ELF-1 (cell line): ENCODE data around the gene RIMBP2.
"Not testable (repeated sequence)": the region's sequence is repeated elsewhere in the genome, so short reads cannot be mapped to it uniquely, and the experiment has no call there.

Experiments
- DNase-seq: peaks from one replicate; pipeline ENCODE4 v3.0.0-alpha.2; 2016; ENCODE audit warnings: low read depth, low spot score

The RIMBP2 gene

DNA sequence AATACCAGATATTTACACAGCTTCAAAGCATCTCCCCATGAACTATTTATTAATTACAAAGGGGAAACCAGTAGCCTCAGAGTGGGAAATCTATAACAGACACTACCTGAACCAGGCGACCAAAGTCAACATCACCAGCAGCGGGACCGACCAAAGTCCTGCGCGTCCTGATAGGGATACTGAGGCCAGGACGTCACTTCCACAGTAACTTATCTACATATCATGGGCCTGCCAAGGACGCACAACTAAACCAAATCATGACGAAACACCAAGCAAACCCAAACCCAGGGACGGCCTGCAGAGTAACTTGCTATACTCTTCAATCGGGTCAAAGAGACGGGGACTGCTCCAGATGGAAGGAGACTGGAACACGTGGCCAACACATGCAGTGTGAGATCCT is 26.0 kb upstream of the RIMBP2 start:
- DNase-seq: no peak

DNA sequence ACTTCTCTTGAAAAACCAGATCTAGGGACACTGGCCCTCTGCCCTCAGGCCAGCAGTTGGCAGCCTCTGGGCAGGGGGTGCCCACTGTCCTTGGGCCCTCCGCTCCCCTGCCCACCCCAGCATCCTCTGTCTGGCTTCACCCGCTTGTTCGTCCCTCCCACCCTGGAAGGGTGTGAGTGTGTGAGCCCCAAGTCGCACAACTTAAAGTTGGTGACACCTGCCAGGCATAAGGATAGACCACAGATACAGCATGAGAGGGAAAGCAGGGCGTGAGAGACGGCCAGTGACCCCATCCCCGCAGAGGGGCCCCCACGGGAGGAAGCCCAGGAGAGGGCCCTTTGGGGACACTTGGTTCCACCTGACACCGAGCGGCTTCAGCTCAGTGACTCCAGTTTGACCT is 23.5 kb upstream of the RIMBP2 start:
- DNase-seq: no peak

DNA sequence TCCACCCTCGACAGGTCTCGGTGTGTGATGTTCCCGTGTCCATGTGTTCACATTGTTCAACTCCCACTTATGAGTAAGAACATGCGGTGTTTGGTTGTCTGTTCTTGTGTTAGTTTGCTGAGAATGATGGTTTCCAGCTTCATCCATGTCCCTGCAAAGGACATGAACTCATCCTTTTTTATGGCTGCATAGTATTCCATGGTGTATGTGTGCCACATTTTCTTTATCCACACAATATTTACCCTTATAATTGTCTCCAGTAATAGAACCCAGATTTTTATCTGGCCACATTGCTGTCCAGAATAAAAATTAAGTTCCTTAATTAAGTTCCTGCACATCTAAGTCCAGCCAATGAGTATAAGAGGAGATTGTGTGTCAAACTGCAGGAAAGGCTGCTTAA is 22.3 kb upstream of the RIMBP2 start:
- not testable (repeated sequence) for DNase-seq

DNA sequence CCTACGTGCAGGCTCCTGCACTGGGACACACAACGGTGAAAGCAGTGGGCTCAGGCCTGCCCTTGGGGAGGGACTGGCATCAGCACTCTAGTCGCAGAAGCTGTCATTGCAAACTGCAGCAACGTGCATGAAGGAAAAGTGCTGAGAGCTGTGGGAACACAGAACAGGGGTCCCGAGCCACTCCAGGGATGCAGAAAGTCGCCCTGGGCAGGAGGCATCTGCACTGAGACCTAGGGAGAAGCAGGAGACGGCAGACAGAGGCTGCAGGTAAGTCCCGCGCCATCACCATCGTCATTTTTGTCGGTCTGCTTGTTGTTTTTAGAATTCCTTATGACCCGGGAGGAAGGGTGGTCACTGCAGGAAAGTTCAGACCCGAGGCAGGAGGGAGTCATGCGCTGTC is 21.6 kb upstream of the RIMBP2 start:
- no peak for DNase-seq

DNA sequence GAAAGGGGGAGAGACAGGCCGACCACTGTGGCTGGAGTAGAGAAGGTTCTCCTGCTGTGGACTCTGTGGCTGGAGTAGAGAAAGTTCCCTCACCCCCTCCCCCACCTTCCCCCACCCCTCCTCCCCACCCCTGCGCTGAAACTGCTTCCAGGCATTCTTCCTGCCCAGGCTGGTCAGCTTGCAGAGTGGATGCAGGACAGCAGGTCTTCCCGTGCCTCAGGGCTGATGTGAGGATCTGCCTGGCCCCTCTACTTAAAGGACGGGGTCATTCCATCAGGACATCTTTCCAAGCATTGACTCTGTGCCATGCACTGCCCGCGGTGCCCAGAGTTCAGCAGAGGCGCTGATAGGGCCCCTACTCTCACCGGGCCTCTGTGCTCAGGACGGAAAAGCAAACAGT is 13.2 kb upstream of the RIMBP2 start:
- DNase-seq: peak; percentile 48

DNA sequence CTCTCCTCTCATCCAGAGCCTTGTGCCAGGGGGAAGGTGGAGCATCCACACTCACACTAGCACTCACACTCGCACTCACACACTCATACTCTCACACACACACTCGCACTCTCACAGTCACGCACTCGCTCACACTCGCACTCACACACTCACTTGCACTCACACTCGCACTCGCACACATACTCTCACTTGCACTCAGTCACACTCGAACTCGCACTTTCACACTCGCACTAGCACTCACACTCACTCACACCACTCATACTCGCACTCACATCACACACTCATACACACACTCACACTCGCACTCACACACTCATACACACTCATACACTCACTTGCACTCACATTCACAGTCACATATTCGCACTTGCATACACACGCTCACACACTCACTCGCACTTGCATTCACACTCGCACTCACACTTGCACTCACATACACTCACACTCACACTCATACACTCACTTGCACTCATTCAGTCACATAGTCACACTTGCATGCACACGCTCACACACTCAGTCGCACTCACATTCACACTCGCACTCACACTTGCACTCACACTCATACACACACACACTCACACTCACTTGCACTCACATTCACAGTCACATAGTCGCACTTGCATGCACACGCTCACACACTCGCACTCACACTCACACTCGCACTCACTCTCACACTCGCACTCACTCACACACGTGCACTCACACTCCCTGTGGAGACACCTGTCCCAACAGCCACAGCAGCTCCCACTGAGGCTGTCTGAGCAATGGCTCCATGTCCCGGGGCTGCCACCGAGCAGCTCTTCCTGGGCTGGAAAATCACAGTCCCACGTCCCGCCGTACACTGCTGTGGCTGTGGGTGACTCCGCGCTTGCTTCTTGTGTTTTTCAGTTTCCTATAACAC is 12.3 kb upstream of the RIMBP2 start:
- no peak for DNase-seq

DNA sequence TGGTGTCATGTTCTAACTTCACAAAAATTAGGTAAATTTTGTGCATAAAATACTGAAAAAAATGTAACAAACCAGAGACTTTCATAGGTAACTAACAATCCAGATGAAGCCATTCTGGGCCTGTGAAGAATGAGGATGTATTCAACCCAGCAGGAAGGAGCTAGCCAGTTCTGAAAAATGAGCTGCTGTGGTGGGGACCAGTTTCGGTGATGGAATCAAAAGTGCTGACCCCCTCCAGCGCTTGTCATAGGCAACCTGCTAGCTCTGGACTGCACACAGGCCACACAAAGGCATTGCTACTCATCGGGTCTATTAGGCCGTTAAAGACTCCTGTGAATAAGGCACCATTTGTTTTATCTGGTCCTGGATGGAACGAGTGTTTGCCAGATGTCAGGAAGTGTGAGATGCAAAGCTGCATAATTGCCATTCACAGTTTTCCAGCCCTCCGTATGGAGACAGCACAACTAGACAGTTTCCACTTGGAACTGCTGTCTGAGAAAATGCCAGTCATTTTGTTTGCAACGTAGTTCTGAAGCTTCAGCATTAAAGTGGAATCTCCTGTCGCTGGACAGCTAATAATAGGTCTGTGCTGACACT is 3.3 kb upstream of the RIMBP2 start:
- no peak for DNase-seq

DNA sequence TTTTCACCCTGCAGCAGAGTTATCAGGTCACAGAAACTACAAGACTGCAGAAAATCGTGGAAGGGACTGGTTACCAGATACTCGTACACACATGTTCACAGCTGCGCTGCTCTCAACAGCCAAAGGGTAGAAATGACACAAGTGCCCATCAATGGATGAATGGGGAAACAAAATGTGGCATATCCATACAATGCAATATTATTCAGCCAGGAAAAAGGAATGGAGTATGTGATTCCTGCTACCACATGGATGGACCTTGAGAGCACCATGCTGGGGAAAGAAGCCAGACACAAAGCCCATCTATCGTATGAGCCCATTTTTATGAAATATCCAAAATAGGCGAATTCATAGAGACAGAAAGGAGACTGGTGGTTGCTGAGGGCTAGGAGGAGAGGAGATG is 1.7 kb upstream of the RIMBP2 start:
- no peak for DNase-seq

DNA sequence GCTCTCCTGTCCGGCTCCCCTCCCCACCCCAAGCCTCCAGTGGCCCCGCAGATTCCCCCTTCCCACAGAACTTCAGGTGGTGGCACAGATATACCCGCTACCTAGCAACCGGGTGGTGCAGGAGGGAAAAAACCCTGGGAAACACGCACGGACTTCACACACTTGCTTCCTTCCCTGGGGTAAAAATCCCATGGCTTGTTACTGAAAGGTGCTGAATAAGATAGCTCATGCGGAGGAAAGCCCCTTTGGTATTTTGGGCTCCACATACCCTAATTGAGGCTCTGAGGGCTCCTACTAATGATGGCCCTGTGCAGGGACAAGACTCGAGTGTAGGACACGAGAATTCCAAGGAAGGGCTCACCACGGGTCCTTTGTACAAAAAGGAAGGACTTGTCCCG is 869 bp upstream of the RIMBP2 start:
- DNase-seq: no peak

DNA sequence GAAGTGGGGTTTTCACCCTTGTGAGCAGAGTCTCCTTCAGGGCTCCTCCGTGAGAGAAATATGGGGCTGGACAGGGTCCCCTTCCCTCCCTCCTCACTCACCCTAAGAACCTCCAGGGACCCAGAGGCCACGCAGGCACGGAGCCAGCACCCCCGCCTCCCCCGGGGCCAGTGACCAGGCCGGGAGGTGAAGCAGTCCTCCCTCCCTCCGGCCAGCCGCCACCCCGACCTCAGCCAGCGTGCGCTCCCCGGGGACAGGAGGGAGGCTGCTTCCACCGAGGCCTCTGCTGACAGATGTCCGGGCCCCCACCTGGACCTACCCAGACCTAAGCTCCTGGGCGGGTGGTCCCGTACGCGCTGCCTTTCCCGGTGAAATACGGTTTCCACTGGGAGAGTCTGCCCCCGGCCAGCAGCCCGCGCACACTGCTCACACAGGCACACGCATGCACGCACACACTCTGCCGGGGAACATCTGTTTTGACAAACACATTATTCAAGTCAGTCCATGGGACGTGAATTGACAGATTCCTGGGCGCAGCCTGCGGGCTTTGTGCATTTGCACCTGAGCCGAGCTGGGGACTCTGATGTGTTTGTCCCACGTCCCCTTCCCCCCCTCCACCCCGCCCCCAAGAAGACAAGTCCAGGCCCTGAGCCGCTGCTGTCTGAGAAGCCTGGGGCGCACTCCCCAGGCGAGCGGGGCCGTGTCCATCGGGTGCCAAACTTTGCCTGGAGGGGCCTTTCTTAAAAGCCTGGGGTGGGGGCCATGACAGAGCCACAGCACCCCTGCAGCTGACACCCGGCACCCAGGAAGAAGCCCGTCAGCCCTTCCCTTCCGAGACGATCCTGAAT is 725 bp downstream of the RIMBP2 start:
- peak; percentile 38 for DNase-seq

DNA sequence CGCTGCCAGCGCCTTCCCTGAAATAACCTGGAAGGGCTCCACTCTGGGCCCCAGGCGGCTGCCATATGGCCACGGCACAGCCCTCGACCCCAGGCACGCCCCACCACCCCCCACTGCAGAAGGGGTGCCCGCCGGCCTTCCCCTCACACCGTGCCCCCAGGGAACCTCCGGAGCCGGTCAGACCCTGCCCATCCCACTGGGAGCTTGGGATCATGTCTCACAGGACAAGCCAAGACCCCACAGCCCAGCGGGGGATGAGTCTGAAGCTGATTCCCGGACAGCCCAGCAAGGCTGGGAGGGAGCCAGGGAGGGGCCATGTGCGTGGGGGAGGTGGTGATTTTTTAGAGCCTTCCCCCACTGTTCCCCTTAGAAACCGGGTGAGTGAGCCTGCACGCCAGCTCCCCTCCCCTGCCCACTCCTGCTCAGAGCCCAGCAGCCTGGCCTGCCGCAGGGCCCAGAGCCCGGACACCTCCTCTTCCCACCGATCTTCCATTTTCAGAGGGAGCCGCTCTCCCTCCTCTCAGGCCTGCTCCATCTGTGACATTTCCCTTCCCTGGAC is 1.4 kb downstream of the RIMBP2 start:
- no peak for DNase-seq

DNA sequence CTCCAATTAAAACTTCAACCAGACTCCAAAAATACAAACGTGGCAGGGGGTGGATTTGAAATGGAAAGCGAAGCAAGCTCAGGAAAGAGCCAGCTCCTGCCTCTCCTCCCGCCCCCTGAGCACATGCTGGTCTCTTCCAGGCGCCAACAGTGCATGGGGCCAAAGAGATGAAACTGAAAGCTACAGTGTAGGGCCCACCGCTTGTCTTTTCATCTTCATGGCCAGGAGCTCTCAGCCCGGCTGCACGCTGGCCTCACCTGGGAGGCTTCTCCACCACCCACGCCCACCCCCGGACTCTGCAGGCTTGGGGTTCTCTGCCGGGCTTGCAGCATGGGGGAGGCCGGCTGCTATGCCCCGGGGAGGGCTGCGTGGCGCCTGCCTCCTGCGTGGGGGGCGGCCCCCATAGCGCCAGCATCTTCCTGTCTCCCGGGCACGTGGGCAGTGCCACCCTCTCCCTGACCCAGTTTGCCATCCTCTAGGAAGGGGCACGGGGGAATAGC is 2.0 kb downstream of the RIMBP2 start:
- DNase-seq: peak; percentile 36

DNA sequence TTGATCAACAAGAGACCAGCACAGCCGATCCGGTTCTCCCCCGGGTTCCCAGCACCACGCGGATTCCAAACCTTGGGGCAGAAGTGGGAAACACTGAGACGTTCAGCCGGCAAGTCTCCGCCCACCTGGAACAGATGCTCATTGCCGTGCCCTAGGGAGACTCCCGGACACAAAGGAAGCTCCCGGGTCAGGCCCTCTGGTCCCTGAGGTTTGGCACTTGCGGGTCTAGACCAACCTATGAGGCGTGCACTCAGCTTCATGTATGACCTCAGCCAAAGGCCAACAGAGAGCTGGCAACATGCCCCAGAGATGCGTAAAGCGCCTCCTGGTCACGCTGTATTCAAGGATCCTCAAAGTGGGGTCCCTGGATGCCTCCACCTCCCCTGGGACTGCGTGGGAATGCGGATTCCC is 2.5 kb downstream of the RIMBP2 start:
- DNase-seq: no peak

DNA sequence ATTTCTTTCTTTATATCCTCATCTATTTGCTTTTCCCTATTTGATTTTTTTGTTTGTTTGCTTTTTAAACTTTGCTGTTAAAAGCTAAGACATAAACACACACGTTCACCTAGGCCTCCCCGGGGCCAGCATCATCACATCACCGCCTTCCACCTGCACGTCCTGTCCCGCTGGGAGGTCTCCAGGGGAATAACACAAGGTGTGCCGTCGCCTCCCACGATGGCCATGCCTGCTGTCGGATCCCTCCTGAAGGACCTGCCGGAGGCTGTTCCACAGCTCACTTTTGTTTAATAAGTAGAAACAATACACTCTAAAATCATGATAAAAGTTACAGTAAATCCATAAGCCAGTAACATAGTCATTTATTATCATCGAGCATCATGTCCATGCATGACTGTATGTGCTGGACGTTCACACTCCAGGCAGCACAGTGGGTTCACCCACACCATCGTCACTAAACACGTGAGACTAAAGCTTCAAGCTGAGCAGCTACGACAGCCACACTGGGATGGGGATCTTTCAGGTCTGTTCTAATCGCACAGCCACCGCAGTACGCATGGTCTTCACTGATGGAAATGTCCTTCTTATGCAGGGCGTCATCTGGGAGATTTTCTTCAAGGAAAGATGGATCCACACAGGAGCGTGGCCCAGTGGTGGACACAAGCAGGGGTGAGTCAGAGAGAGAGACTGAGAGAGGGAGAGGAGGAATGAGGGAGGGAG is 3.6 kb downstream of the RIMBP2 start:
- DNase-seq: no peak

DNA sequence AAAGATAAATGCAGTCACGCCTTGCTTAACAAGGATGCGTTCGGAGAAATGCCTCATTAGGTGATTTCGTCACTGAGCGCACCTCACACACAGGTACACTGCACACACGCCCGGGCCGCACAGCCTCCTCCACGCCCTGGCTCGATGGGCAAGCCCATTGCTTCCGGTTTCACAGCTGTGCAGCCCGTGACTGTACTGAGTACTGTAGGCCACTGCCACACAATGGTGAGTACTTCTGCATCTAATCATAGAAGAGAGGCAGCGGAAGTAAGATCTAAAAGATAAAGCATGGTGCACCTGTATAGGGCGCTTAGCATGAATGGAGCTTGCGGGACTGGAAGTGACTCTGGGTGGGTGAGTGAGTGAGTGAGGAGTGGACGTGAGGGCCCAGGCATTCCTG is 4.3 kb downstream of the RIMBP2 start:
- DNase-seq: no peak

DNA sequence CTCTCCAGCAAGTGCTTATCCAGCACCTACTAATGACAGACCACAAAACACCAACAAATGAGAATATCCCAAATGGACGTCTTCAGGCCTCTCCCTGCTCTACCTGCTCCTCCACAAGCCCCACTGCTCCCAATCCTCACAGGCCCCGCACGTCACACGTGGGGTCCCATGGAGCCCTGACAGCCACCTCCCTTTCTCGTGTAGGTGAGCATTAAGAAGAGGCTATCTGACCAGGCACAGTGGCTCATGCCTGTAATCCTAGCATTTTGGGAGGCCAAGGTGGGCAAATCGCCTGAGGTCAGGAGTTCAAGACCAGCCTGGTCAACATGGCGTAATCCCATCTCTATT is 5.4 kb downstream of the RIMBP2 start:
- no peak for DNase-seq

DNA sequence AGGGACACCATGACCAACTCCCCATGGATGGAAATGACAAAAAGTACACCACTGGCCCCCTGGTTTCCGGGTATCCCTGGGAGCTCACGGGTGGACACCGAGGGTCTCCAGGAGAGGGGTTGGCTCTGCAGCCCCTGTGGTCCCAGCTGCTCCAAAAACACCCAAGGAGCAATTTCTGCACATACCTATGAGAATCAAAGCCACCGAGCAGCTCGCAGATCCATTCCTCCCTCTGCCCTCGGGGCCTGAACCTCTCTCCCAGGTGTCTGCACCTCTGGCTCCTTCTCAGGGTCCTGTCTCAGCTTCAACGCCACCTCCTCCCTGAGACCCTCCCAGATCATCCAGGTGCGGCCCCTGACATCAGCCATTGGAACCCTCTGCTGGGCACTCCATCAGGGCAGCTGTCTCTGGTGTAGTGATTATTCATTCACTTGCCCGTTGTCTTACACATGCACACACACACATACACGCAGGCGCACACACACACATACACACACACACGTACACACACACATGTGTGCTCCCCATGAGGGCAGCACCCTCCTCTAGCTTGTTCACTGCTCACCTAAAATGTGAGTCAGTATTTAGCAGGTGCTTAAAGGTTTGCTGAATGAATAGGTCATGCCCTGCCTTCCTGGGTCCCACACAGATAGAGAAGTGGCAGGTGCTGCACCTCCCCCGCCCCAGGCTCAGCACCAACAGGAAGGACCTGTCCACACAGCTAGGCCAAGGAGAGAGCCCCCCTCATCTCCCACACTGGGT is 5.9 kb downstream of the RIMBP2 start:
- no peak for DNase-seq

DNA sequence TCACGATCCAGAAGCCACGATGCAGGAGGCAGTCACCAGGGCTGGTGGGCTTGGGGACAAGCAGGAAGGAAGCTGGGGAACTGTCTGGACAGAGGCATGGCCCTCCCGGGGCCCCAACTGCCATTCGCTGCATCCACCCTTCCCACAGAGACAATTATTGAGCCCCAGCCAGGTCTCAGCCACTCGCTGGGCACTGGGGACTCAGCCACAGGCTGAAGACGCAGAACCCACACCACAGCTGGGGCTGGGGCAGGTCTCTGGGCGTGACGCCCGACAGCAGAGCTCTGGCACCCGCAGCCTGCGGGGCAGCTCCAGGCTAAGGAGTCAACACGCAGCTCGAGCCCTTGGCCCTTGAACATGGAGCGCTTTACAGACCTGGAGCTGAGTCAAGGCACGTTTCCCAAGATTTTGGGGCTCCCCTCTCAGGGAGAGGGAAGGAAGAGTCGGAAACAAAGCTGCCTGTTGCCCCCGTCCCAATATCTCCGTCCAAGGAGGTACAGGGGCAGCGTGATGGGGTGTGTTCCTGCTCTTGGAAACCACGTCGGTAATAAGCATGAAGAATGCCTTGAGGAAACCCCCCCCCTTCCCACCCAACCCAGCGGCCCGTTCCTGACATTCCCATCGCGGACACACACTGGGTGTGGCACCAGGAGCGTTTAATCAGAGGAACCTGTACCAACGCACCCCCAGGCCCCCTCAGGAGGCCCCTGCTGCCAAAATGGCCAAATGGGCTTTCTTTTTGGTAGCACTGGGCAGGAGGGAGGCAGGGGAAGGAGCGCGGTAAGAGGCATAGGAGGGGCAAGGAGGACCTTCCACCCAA is 6.7 kb downstream of the RIMBP2 start:
- no peak for DNase-seq

DNA sequence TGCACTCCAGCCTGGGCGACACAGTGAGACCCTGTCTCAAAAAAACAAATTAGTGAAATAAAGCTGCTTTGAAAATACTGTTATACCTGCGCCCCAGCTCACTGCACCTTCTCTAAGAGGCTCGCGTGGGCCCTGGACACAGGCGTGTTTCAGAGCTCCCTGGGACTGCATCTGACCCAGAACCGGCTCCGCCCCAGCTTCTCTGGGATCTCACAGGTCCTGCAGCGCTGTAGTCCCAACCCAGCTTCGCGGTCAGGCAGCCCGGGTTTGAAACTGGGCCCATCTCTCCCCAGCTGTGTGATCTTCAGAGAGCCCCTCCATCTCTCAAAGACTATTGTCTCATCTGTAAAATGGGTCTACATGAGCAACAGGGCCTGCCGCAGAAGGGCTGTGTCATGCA is 7.5 kb downstream of the RIMBP2 start:
- no peak for DNase-seq

DNA sequence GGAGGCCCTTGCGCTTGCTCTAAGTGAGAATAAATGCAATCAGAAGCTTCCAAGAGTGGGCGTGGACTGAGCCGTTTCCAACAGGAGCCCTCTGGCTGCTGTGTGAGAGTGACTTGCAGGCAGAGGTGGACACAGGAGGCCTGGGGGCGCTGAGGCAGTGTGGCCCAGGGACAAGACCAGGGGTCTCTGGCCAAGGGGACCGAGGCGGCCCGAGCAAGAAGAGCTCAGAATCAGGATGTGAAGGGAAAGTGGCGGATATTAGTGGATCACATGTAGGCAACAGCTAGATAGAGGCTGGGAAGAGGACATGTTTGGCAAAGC is 8.6 kb downstream of the RIMBP2 start:
- no peak for DNase-seq
